HL-60 (cell line): ENCODE results near the gene EEF1AKMT1.

Experiments
- DNase-seq, 2 experiments: peaks; one replicate each; pipeline ENCODE4 v3.0.0-alpha.2; 2010 to 2020; ENCODE audit warnings: low read depth in 1 of 2, low spot score in 1 of 2
- H3K27ac ChIP-seq: fragments of 250-450 bp; sonication (Bioruptor Pico); replicated peaks from 2 replicates; pipeline ENCODE4 v1.5.1; 2020; ENCODE audit warnings: mild to moderate bottlenecking, moderate library complexity
- H3K27me3 ChIP-seq: fragments of 250-450 bp; sonication (Bioruptor Pico); 2 replicates; pipeline ENCODE4 v1.5.1; 2021; ENCODE audit warnings: mild to moderate bottlenecking, moderate library complexity; ENCODE audit not compliant: insufficient read depth, poor library complexity, severe bottlenecking
- H3K4me3 ChIP-seq: replicated peaks from 2 replicates; pipeline ENCODE4 v1.5.1; 2011; ENCODE audit warnings: mild to moderate bottlenecking, control low read depth, low read length; ENCODE audit not compliant: insufficient read depth
- GABPA ChIP-seq: IDR thresholded peaks from 2 replicates; pipeline ENCODE4 v1.6.1; 2012; ENCODE audit warnings: low read depth
- POLR2AphosphoS5 ChIP-seq: IDR thresholded peaks from 2 replicates; pipeline ENCODE4 v1.6.1; 2012; ENCODE audit warnings: low read depth
- SPI1 ChIP-seq: IDR thresholded peaks from 2 replicates; pipeline ENCODE4 v1.6.1; 2012; ENCODE audit warnings: low read depth, mild to moderate bottlenecking, borderline replicate concordance
- TF ChIP-seq, protein P1 (sequence below): IDR thresholded peaks from 2 replicates; pipeline ENCODE4 v1.6.1; 2012; ENCODE audit warnings: low read depth; ENCODE audit not compliant: insufficient replicate concordance
- TF ChIP-seq, protein P2 (sequence below): IDR thresholded peaks from one replicate; pipeline ENCODE4 v1.5.1; 2011; ENCODE audit warnings: low read length, control low read depth, inconsistent platforms; ENCODE audit not compliant: insufficient read depth

Gene EEF1AKMT1

DNA sequence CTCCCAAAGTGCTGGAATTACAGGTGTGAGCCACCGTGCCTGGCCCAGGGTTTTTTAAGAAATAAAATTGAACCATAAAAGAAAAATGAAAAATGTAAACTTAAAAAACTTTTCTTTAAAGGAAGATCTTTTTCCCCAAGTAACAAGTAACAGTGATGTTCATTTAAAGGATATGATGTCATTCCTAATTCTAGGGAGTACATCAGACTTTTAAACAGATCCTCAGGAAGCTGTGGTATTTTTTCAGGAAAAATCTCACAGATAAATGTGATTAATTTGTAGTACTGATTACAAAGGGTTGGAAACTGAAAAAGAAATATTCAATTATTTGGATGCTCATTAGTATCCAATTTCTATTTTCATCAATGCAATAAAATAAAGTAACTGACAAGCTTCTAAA lies 14.6 kb upstream of the EEF1AKMT1 start:
- TF ChIP-seq, protein P1, sequence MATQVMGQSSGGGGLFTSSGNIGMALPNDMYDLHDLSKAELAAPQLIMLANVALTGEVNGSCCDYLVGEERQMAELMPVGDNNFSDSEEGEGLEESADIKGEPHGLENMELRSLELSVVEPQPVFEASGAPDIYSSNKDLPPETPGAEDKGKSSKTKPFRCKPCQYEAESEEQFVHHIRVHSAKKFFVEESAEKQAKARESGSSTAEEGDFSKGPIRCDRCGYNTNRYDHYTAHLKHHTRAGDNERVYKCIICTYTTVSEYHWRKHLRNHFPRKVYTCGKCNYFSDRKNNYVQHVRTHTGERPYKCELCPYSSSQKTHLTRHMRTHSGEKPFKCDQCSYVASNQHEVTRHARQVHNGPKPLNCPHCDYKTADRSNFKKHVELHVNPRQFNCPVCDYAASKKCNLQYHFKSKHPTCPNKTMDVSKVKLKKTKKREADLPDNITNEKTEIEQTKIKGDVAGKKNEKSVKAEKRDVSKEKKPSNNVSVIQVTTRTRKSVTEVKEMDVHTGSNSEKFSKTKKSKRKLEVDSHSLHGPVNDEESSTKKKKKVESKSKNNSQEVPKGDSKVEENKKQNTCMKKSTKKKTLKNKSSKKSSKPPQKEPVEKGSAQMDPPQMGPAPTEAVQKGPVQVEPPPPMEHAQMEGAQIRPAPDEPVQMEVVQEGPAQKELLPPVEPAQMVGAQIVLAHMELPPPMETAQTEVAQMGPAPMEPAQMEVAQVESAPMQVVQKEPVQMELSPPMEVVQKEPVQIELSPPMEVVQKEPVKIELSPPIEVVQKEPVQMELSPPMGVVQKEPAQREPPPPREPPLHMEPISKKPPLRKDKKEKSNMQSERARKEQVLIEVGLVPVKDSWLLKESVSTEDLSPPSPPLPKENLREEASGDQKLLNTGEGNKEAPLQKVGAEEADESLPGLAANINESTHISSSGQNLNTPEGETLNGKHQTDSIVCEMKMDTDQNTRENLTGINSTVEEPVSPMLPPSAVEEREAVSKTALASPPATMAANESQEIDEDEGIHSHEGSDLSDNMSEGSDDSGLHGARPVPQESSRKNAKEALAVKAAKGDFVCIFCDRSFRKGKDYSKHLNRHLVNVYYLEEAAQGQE, result no peak
- TF ChIP-seq POLR2AphosphoS5 (no peak), GABPA (no peak), SPI1 (no peak)
- TF ChIP-seq, protein P2, sequence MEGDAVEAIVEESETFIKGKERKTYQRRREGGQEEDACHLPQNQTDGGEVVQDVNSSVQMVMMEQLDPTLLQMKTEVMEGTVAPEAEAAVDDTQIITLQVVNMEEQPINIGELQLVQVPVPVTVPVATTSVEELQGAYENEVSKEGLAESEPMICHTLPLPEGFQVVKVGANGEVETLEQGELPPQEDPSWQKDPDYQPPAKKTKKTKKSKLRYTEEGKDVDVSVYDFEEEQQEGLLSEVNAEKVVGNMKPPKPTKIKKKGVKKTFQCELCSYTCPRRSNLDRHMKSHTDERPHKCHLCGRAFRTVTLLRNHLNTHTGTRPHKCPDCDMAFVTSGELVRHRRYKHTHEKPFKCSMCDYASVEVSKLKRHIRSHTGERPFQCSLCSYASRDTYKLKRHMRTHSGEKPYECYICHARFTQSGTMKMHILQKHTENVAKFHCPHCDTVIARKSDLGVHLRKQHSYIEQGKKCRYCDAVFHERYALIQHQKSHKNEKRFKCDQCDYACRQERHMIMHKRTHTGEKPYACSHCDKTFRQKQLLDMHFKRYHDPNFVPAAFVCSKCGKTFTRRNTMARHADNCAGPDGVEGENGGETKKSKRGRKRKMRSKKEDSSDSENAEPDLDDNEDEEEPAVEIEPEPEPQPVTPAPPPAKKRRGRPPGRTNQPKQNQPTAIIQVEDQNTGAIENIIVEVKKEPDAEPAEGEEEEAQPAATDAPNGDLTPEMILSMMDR, result no peak
- DNase-seq, result no peak
- Histone ChIP-seq H3K4me3 (no peak overlapping the region), H3K27ac (no peak overlapping the region), H3K27me3 (no peaks in the 10 kb centered on the region)

DNA sequence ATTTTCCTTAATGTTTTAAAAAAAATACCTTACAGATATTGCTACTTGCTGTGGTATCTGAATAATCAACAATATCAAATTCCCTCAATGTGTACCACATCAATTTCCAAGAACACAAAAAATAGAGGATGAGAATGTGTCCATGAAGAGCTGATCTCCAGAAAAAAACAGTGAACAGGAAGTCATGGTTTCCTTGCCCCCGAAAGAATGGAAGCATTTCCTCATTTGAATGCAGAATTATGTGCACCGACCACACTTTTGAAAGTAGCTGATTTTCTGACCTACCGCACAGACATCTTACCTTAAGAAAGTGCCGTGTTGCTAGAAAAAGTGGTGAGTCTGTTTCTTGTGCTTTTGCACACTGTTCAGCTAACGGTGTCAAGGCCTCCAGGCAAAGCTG lies 13.4 kb upstream of the EEF1AKMT1 start:
- Histone ChIP-seq H3K4me3 (no peak overlapping the region), H3K27ac (no peak overlapping the region), H3K27me3 (no peaks in the 10 kb centered on the region)
- TF ChIP-seq SPI1 (peak; percentile 71), POLR2AphosphoS5 (no peak)
- DNase-seq, result no peak

DNA sequence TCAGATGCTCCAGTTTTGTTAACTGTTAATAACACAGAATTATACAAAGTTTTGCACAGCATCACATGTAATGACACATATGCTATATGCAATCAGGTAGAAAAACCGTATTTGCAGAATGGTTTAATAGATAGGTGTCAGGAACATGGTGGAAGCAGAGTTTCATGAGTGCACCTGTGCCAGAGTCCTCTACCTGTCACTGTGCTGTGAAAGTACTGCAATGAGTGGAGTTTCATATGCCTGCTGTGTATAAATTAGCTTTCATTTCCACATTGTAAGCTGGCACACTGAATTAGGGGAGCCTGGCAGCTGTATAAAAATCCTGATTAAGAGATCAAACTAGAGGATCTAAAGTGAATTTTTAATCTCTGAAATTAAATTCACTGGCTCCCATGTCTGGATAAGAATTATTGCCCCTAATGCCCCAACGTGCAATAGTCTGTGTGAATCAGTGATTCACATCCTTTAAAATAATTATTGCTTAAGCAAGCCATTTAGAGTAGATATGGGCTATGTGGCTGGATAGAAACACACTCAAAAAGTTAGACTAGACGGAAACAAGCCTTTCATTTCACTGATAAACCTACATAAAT lies 8.5 kb upstream of the EEF1AKMT1 start:
- H3K27ac ChIP-seq, result no peak overlapping the region
- no peak overlapping the region for H3K4me3 ChIP-seq
- no peak for DNase-seq
- TF ChIP-seq GABPA (no peak), SPI1 (no peak)
- H3K27me3 ChIP-seq, result no peaks in the 10 kb centered on the region

DNA sequence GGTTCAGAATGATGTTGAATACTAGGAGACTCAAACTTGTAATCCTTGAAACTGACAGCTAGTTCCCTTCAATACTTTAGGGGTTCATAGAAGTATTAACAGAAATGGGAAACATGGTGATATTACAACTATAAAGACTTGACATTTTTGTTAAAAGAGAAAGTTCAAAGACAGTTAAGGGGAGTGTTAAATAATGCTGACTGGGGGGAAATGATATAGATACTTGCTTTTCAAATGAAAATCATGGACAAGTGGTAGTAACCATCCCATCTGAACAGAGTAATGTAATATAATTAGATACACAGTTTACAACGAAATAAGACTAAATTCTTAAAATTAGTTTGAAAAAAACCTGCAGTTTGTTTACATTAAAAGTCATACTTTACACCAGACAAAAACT lies 6.6 kb upstream of the EEF1AKMT1 start:
- no peak for DNase-seq
- H3K27me3 ChIP-seq, result no peaks in the 10 kb centered on the region

More for the DNA sequence above, 6.6 kb upstream of the EEF1AKMT1 start:
- H3K27ac ChIP-seq, result no peak overlapping the region
- no peak overlapping the region for H3K4me3 ChIP-seq
- TF ChIP-seq SPI1 (no peak), POLR2AphosphoS5 (no peak), GABPA (no peak)
- TF ChIP-seq, protein P1, result no peak
- TF ChIP-seq, protein P2, result no peak
